ENCODE results near the gene GNAQ.

DNA sequence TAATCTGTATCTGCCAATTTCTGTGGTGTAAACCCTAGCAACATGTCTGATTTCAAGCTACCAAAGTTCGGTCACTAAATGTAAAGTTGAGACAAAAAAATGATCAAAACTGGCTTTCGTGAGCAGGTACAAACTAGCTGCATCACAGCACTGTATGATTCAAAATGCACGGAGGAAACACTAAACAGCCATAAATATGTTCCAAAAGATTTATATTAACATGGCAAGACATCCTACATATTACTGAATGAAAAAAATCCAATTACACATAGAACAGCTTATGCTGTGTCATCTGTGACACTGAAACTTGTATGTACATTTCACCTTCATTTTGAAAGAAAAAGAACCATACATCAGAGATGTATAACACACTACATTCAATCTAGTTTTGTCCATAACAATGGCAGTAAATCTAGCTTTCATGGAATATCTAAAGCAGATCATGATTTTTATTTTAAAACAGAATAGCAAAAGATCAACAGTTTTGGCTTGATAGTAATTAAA is 14.4 kb downstream of the GNAQ start:
- TF ChIP-seq, protein P1, sequence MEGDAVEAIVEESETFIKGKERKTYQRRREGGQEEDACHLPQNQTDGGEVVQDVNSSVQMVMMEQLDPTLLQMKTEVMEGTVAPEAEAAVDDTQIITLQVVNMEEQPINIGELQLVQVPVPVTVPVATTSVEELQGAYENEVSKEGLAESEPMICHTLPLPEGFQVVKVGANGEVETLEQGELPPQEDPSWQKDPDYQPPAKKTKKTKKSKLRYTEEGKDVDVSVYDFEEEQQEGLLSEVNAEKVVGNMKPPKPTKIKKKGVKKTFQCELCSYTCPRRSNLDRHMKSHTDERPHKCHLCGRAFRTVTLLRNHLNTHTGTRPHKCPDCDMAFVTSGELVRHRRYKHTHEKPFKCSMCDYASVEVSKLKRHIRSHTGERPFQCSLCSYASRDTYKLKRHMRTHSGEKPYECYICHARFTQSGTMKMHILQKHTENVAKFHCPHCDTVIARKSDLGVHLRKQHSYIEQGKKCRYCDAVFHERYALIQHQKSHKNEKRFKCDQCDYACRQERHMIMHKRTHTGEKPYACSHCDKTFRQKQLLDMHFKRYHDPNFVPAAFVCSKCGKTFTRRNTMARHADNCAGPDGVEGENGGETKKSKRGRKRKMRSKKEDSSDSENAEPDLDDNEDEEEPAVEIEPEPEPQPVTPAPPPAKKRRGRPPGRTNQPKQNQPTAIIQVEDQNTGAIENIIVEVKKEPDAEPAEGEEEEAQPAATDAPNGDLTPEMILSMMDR (IDR thresholded peaks at IDR 0.05), result no peak
- no peak for TF ChIP-seq ZFX (IDR thresholded peaks at IDR 0.05; ENCODE audit: borderline replicate concordance)

All from 22Rv1 (cell line).